ENCODE measurements around the gene KIAA1671. TPM values are rescaled to one million over a fixed set of nuclear protein-coding genes. Genes with fewer than 3 reads are reported as not detected.
A peak's percentile ranks its signal among the peaks of the same experiment; 100 is the strongest.

Gene KIAA1671
- total RNA-seq, 8 experiments from 2014 or later = 4.2 to 27.9 (median 10.2) TPM

GRCh38 chr22:25012741-25013143 is 60.2 kb downstream of the KIAA1671 start:
- ATAC-seq (replicated peaks in 6 of 8) = peak in 3 of 8 experiments; percentile 12 to 68 (median 54)
- WGBS, 10 experiments = 0 to 83% (median 80%) methylated on average over 1 of the region's 2 CpGs; no CpG with 5 or more reads in 7 of the 10 experiments
- H3K4me1 ChIP-seq (replicated peaks in 1 of 2) = peaks cover 9 to 10% of the 10 kb centered on the region in 2 donors
- H3K4me3 ChIP-seq = no peak overlapping the region
- no peak overlapping the region for H3K27ac ChIP-seq
- in situ Hi-C loops (cut with MboI; ENCODE audit: low pct_unique_long_range_greater_than_20kb in 2 of 9, low sequenced_read_pairs in 9 of 9, unreplicated experiment in 9 of 9) = no loop called here

GRCh38 chr22:25013607-25014006 is 61.1 kb downstream of the KIAA1671 start:
- Histone ChIP-seq H3K4me1 (replicated peaks in 1 of 2) (peaks cover 9 to 10% of the 10 kb centered on the region in 2 donors), H3K4me3 (no peak overlapping the region), H3K27ac (peak overlapping the region in 1 of 2 donors; percentile 40)
- peak; percentile 51 to 96 (median 84) for ATAC-seq (replicated peaks in 6 of 8)
- in situ Hi-C loops (cut with MboI; ENCODE audit: low pct_unique_long_range_greater_than_20kb in 2 of 9, low sequenced_read_pairs in 9 of 9, unreplicated experiment in 9 of 9) = no loop called here
- WGBS, 10 experiments = 0% methylated on average over 1 of the region's 1 CpG; no CpG with 5 or more reads in 9 of the 10 experiments

DNA sequence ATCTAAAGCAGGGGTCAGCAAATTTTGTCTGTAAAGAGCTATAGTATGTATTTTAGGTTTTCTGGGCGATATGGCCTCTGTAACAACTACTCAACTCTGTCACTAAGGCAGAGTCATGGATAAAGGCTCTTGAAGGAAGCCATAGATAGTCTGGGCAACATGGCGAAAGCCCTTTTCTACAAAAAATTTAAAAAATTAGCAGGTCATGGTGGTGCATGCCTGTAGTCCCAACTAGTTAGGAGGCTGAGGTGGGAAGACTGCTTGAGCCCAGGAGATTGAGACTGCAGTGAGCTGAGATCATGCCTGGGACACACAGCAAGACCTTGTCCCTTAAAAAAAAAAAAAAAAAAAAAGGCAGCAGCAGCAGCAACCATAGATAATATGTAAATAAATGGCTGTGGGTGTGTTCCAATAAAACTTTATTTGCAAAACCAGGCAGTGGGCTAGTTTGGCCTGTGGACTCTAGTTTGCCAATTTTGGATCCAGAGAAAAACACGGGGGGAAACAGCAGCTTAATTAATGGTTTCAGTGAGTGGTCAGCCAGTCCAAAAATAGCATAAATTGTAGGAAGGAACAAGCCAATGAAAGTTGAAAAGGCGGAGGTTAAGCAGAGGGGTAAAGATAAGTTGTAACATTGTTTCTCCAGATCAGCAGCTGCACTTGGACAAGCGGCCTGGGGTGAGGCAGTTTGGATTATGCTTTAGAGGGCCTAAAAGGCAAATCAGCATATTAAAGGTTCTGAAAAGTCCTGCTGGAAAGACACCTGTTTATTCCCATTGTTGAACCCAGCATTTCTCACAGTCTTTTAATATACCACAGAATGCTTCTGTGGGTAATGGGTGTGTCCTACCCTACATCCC is 62.6 kb downstream of the KIAA1671 start:
- 11 to 100% (median 80%) methylated on average over 1 to 5 of the region's 5 CpGs for WGBS, 10 experiments
- H3K4me3 ChIP-seq = no peak overlapping the region
- peaks cover 10 to 14% of the 10 kb centered on the region in 2 donors for H3K4me1 ChIP-seq (replicated peaks in 1 of 2)
- ATAC-seq (replicated peaks in 6 of 8) = no peak
- no peak overlapping the region for H3K27ac ChIP-seq
- in situ Hi-C loops (cut with MboI; ENCODE audit: low pct_unique_long_range_greater_than_20kb in 2 of 9, low sequenced_read_pairs in 9 of 9, unreplicated experiment in 9 of 9) = no loop called here

GRCh38 chr22:25016311-25016710 is 63.8 kb downstream of the KIAA1671 start:
- no peak overlapping the region for H3K27ac ChIP-seq
- 69 to 100% (median 90%) methylated on average over 1 to 6 of the region's 7 CpGs; no CpG with 5 or more reads in 3 of the 10 experiments for WGBS, 10 experiments
- in situ Hi-C loops (cut with MboI; ENCODE audit: low pct_unique_long_range_greater_than_20kb in 2 of 9, low sequenced_read_pairs in 9 of 9, unreplicated experiment in 9 of 9) = no loop called here

DNA sequence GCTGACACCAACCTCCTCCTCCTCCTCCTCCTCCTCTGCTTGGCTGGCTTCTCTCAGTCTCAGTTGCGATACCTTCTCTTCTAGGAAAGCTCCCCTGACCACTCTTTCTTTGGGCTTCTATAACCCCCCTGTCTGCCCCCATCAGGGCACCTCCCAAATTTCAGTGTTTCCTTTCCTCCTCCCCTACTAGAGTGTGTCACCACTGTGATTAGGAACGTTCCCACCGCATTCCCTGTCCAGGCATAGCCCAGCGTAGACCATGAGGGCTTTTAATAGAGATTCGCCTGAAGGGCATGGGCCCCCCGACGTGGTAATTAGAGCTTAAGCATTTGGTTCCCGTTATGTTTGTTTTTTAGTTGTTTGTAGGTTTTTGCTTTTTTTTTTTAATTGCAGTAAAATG is 65.5 kb downstream of the KIAA1671 start:
- Histone ChIP-seq H3K27ac (no peak overlapping the region), H3K4me1 (replicated peaks in 1 of 2) (peaks cover 13 to 26% of the 10 kb centered on the region in 2 donors), H3K4me3 (no peak overlapping the region)
- in situ Hi-C loops (cut with MboI; ENCODE audit: low pct_unique_long_range_greater_than_20kb in 2 of 9, low sequenced_read_pairs in 9 of 9, unreplicated experiment in 9 of 9) = no loop called here
- 21 to 88% (median 71%) methylated on average over 1 to 7 of the region's 8 CpGs; no CpG with 5 or more reads in 2 of the 10 experiments for WGBS, 10 experiments
- ATAC-seq (replicated peaks in 6 of 8) = peak in 2 of 8 experiments; percentile 9 to 38

More at GRCh38 chr22:25016311-25016710, 63.8 kb downstream of the KIAA1671 start:
- ATAC-seq (replicated peaks in 6 of 8) = no peak
- no peak overlapping the region for H3K4me3 ChIP-seq
- H3K4me1 ChIP-seq (replicated peaks in 1 of 2) = peaks cover 10 to 26% of the 10 kb centered on the region in 2 donors

GRCh38 chr22:25019427-25020184 is 67.1 kb downstream of the KIAA1671 start:
- ATAC-seq (replicated peaks in 6 of 8) = no peak
- Histone ChIP-seq H3K27ac (no peak overlapping the region), H3K4me3 (no peak overlapping the region), H3K4me1 (replicated peaks in 1 of 2) (peaks cover 3 to 17% of the 10 kb centered on the region in 2 donors)
- in situ Hi-C loops (cut with MboI; ENCODE audit: low pct_unique_long_range_greater_than_20kb in 2 of 9, low sequenced_read_pairs in 9 of 9, unreplicated experiment in 9 of 9) = no loop called here
- WGBS, 10 experiments = 17 to 100% (median 86%) methylated on average over 1 of the region's 1 CpG; no CpG with 5 or more reads in 3 of the 10 experiments

DNA sequence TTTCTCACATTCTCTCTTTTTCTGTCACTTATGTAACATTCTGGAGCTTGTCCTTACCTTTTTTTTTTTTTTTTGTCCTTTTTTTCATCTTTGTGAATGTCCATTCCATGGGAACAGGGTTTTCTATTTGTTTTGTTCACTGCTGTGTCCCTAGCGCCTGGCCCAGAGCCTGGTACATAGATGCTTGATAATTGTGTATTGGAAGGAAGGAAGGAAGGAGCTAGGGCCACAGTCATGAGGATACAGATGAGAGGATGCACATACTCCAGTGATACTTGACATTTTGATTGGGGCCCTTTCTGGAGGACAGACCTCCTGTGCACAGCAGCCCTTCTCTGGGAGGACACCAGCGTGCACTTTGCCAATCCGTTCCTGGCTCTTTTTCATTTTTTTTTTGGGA is 68.9 kb downstream of the KIAA1671 start:
- H3K4me1 ChIP-seq (replicated peaks in 1 of 2) = peaks cover 10 to 31% of the 10 kb centered on the region in 2 donors
- no peak for ATAC-seq (replicated peaks in 6 of 8)
- H3K27ac ChIP-seq = no peak overlapping the region
- H3K4me3 ChIP-seq = no peak overlapping the region
- WGBS, 10 experiments = 89 to 100% (median 100%) methylated on average over 1 to 3 of the region's 3 CpGs; no CpG with 5 or more reads in 6 of the 10 experiments
- in situ Hi-C loops (cut with MboI; ENCODE audit: low pct_unique_long_range_greater_than_20kb in 2 of 9, low sequenced_read_pairs in 9 of 9, unreplicated experiment in 9 of 9) = no loop called here

GRCh38 chr22:25021976-25022711 is 69.6 kb downstream of the KIAA1671 start:
- ATAC-seq (replicated peaks in 6 of 8) = no peak
- peaks cover 10 to 36% of the 10 kb centered on the region in 2 donors for H3K4me1 ChIP-seq (replicated peaks in 1 of 2)
- in situ Hi-C loops (cut with MboI; ENCODE audit: low pct_unique_long_range_greater_than_20kb in 2 of 9, low sequenced_read_pairs in 9 of 9, unreplicated experiment in 9 of 9) = no loop called here
- no peak overlapping the region for H3K4me3 ChIP-seq
- no peak overlapping the region for H3K27ac ChIP-seq
- WGBS, 10 experiments = 0 to 57% (median 34%) methylated on average over 1 to 5 of the region's 11 CpGs; no CpG with 5 or more reads in 4 of the 10 experiments

- in situ Hi-C loops (cut with MboI; ENCODE audit: low pct_unique_long_range_greater_than_20kb in 2 of 9, low sequenced_read_pairs in 9 of 9, unreplicated experiment in 9 of 9) = no loop called here
- ATAC-seq (replicated peaks in 6 of 8) = peak in 4 of 8 experiments; percentile 15 to 38 (median 29)
- WGBS, 10 experiments = 8 to 100% (median 47%) methylated on average over 1 to 3 of the region's 3 CpGs; no CpG with 5 or more reads in 3 of the 10 experiments
- H3K4me3 ChIP-seq = no peak overlapping the region
- H3K4me1 ChIP-seq (replicated peaks in 1 of 2) = peaks cover 10 to 36% of the 10 kb centered on the region in 2 donors
- no peak overlapping the region for H3K27ac ChIP-seq
Measured at GRCh38 chr22:25023879-25024278, 71.4 kb downstream of the KIAA1671 start.

DNA sequence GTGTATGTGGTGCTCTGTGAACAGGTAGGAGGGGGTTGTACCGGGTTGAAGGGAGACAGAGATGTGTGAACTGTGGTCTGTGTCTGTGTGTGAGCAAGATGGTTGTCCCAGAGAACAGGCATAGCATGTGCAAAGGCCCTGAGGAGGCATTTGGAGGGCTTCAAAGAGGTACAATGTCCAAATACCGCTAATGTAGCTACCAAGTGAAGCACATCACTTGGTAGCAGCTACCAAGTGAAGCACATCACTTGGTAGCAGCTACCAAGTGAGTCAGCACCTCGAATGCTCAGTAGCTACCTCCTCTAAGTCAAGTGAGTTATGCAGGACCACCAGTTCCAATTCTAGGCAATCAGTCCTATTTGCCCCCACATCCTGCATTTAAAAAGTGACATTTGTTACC is 72.4 kb downstream of the KIAA1671 start:
- 63 to 100% (median 94%) methylated on average over 1 to 3 of the region's 3 CpGs; no CpG with 5 or more reads in 4 of the 10 experiments for WGBS, 10 experiments
- H3K4me1 ChIP-seq (replicated peaks in 1 of 2) = peaks cover 10 to 33% of the 10 kb centered on the region in 2 donors
- in situ Hi-C loops (cut with MboI; ENCODE audit: low pct_unique_long_range_greater_than_20kb in 2 of 9, low sequenced_read_pairs in 9 of 9, unreplicated experiment in 9 of 9) = loop anchor here in 2 of 9 experiments (25.0 kb wide), 2 partner anchors 88 to 263 kb away; partner anchors contain the start of genes LHFPL7 (in 2 of the 2) and PIWIL3 (in 1 of the 2)
- ATAC-seq (replicated peaks in 6 of 8) = no peak
- no peak overlapping the region for H3K27ac ChIP-seq
- H3K4me3 ChIP-seq = no peak overlapping the region

DNA sequence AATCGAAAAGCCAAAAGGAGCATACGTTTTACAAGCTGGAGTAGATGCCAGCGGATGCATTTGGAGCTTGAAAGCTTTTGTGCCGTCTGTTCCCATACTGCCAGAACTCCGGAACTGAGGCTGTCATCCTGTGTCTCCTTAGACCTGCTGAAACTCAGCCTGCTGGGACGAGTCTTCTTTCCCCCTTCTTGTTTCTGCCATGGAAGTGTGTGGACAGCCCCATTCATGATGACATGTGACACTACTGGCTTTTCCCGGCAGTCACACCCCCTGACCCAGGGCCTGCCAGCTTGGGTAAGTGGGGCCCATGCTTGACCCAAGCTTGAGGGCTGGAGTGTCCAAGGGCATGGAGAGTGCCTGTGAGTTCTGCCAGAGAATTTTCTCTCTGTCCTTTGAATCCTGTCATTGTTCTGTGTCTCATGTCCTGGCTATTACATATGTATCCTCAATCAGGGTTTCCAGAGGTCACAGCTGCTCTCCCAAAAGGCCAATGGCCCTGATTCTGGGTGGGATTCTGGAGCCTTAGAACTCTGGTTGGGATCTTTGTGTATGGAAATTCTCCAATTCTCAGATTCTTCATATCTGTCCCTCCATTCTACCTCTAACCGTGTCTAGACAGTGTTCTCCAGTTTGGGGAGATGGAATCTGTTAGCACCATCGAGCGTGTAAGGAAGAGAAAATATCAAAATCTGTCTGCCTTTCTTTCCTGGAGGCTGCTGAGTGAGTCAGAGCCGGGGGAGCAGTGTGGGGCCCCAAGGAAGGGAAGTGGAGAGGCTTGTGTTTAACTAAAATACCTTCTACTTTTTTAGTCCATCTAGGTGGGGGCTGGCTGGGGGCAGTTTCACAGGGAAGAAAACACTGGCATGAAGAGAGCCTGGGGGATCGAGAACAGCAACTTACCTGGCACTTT is 73.2 kb downstream of the KIAA1671 start:
- in situ Hi-C loops (cut with MboI; ENCODE audit: low pct_unique_long_range_greater_than_20kb in 2 of 9, low sequenced_read_pairs in 9 of 9, unreplicated experiment in 9 of 9) = loop anchor here in 2 of 9 experiments (25.0 kb wide), 2 partner anchors 88 to 263 kb away; partner anchors contain the start of genes LHFPL7 (in 2 of the 2) and PIWIL3 (in 1 of the 2)
- peak overlapping the region; percentile 40 to 57 for H3K27ac ChIP-seq
- H3K4me3 ChIP-seq = no peak overlapping the region
- WGBS, 10 experiments = 40 to 78% (median 71%) methylated on average over 1 to 10 of the region's 12 CpGs
- ATAC-seq (replicated peaks in 6 of 8) = peak in 7 of 8 experiments; percentile 17 to 84 (median 78)
- H3K4me1 ChIP-seq (replicated peaks in 1 of 2) = peaks cover 10 to 25% of the 10 kb centered on the region in 2 donors
